Neural progenitor cell (in vitro differentiated cells): Measurements from ENCODE around the gene CEP95. TPM values are rescaled to one million over a fixed set of nuclear protein-coding genes. Genes with fewer than 3 reads are reported as not detected.

Experiments used
- DNase-seq: peaks from one replicate; pipeline ENCODE4 v3.0.0-alpha.2; 2016; ENCODE audit warnings: low spot score
- H2AFZ ChIP-seq: fragments of 200-600 bp; sonication (generic); replicated peaks from 2 replicates; pipeline ENCODE4 v1.6.1; 2016; ENCODE audit warnings: antibody characterized with exemption
- H3F3A ChIP-seq: fragments of 200-600 bp; sonication (generic); 2 replicates; pipeline ENCODE4 v1.6.1; 2016; ENCODE audit warnings: antibody characterized with exemption, low read depth
- H3K27ac ChIP-seq: fragments of 200-600 bp; sonication (generic); 2 replicates; pipeline ENCODE4 v1.5.1; 2016; ENCODE audit warnings: mild to moderate bottlenecking
- H3K27me3 ChIP-seq: fragments of 200-600 bp; sonication (generic); 2 replicates; pipeline ENCODE4 v1.6.1; 2016; ENCODE audit warnings: mild to moderate bottlenecking, moderate library complexity
- H3K36me3 ChIP-seq: fragments of 200-600 bp; sonication (generic); 2 replicates; pipeline ENCODE4 v1.5.1; 2016
- H3K4me1 ChIP-seq: fragments of 200-600 bp; sonication (generic); 2 replicates; pipeline ENCODE4 v1.6.1; 2016; ENCODE audit warnings: mixed run types
- H3K4me2 ChIP-seq: fragments of 200-600 bp; sonication (generic); 2 replicates; pipeline ENCODE4 v1.6.1; 2016
- H3K4me3 ChIP-seq: fragments of 200-600 bp; sonication (generic); 2 replicates; pipeline ENCODE4 v1.5.1; 2016
- H3K79me2 ChIP-seq: fragments of 200-600 bp; sonication (generic); 2 replicates; pipeline ENCODE4 v1.6.1; 2016; ENCODE audit warnings: low read depth
- H3K9ac ChIP-seq: fragments of 200-600 bp; sonication (generic); 2 replicates; pipeline ENCODE4 v1.6.1; 2016
- H3K9me3 ChIP-seq: fragments of 200-600 bp; sonication (generic); 2 replicates; pipeline ENCODE4 v1.5.1; 2016; ENCODE audit warnings: low read depth
- H4K20me1 ChIP-seq: fragments of 200-600 bp; sonication (generic); 2 replicates; pipeline ENCODE4 v1.6.1; 2016; ENCODE audit warnings: low read depth
- H3K27ac Mint-ChIP-seq: 3 replicates; pipeline ENCODE4 v1.8.0; 2021; ENCODE audit warnings: mixed read lengths
- H3K27me3 Mint-ChIP-seq: 2 replicates; pipeline ENCODE4 v1.8.0; 2022; ENCODE audit warnings: low read depth, mild to moderate bottlenecking, inconsistent platforms, moderate library complexity, mixed read lengths; ENCODE audit not compliant: insufficient read depth
- H3K36me3 Mint-ChIP-seq: 3 replicates; pipeline ENCODE4 v1.8.0; 2021; ENCODE audit warnings: mixed read lengths
- H3K4me1 Mint-ChIP-seq: 3 replicates; pipeline ENCODE4 v1.8.0; 2021; ENCODE audit warnings: mixed read lengths
- H3K4me3 Mint-ChIP-seq: 3 replicates; pipeline ENCODE4 v1.8.0; 2021; ENCODE audit warnings: mild to moderate bottlenecking, moderate library complexity, mixed read lengths
- H3K9me3 Mint-ChIP-seq: 3 replicates; pipeline ENCODE4 v1.8.0; 2020; ENCODE audit warnings: mixed read lengths
- CTCF ChIP-seq: fragments of 200-600 bp; sonication (generic); IDR thresholded peaks from 2 replicates; pipeline ENCODE4 v1.5.1; 2017; ENCODE audit warnings: antibody characterized with exemption, mild to moderate bottlenecking
- EZH2 ChIP-seq: fragments of 200-600 bp; sonication (generic); IDR thresholded peaks from 2 replicates; pipeline ENCODE4 v1.6.1; 2017; ENCODE audit warnings: antibody characterized with exemption, mild to moderate bottlenecking, moderate library complexity
- EZH2phosphoT487 ChIP-seq: fragments of 200-600 bp; sonication (generic); IDR thresholded peaks from 2 replicates; pipeline ENCODE4 v1.6.1; 2017; ENCODE audit warnings: antibody characterized with exemption
- total RNA-seq: library from RNA; depleted of rRNA; stranded (reverse); fragments of >200 nt; gene quantifications from 2 replicates; pipeline ENCODE4 v1.2.3, GENCODE V29; 2015; ENCODE audit warnings: low replicate concordance

The CEP95 gene
- total RNA-seq, 1 donor from 2014 or later, result 76.9 TPM

GRCh38 chr17:64529221-64529620 lies 22.4 kb downstream of the CEP95 start:
- Histone ChIP-seq H3K4me2 (no peak overlapping the region), H3F3A (no peaks in the 10 kb centered on the region), H4K20me1 (no peaks in the 10 kb centered on the region), H3K9ac (no peak overlapping the region), H3K9me3 (no peaks in the 10 kb centered on the region), H3K27me3 (no peaks in the 10 kb centered on the region), H3K79me2 (no peaks in the 10 kb centered on the region), H3K4me1 (no peaks in the 10 kb centered on the region), H2AFZ (no peak overlapping the region), H3K4me3 (no peak overlapping the region), H3K27ac (no peak overlapping the region), H3K36me3 (peaks cover 42% of the 10 kb centered on the region)
- H3K27me3 Mint-ChIP-seq, result peaks cover 2% of the 10 kb centered on the region
- H3K4me3 Mint-ChIP-seq, result no peak overlapping the region
- H3K27ac Mint-ChIP-seq, result no peak overlapping the region
- no peak for DNase-seq
- TF ChIP-seq CTCF (no peak), EZH2phosphoT487 (no peak), EZH2 (no peak)
- H3K36me3 Mint-ChIP-seq, result peaks cover 31% of the 10 kb centered on the region
- no peaks in the 10 kb centered on the region for H3K4me1 Mint-ChIP-seq
- H3K9me3 Mint-ChIP-seq, result no peaks in the 10 kb centered on the region

DNA sequence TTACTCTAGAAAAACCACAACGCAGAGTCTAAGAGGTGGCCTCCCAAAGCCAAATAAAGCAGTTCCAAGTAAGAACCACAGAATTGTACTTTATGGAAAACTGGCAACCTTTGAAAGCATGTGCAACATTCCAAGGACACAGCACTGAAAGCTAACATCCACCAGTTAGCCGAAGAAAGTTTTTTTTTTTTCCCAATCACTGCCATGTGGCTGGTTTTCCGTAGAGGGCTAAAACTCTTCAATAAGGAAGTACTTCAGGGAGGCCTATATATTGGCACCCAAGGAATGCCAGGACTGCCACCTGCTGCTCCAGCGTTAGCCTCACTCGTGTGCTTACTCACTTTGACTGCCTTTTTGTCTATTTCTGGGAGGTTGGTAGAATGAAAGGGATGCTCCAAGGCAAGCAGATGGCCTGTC lies 25.2 kb downstream of the CEP95 start:
- Histone ChIP-seq H3K27ac (no peak overlapping the region), H3K79me2 (no peaks in the 10 kb centered on the region), H3K36me3 (peaks cover 33% of the 10 kb centered on the region), H3K9me3 (no peaks in the 10 kb centered on the region), H2AFZ (no peak overlapping the region), H3K9ac (no peak overlapping the region), H3K4me1 (no peaks in the 10 kb centered on the region), H3K27me3 (no peaks in the 10 kb centered on the region), H3K4me2 (no peak overlapping the region), H4K20me1 (no peaks in the 10 kb centered on the region), H3F3A (no peaks in the 10 kb centered on the region), H3K4me3 (no peak overlapping the region)
- Mint-ChIP-seq H3K4me1 (no peaks in the 10 kb centered on the region), H3K27me3 (peaks cover 2% of the 10 kb centered on the region), H3K27ac (no peak overlapping the region), H3K36me3 (peaks cover 31% of the 10 kb centered on the region), H3K9me3 (no peaks in the 10 kb centered on the region), H3K4me3 (no peak overlapping the region)
- no peak for DNase-seq
- TF ChIP-seq CTCF (no peak), EZH2 (no peak), EZH2phosphoT487 (no peak)

DNA sequence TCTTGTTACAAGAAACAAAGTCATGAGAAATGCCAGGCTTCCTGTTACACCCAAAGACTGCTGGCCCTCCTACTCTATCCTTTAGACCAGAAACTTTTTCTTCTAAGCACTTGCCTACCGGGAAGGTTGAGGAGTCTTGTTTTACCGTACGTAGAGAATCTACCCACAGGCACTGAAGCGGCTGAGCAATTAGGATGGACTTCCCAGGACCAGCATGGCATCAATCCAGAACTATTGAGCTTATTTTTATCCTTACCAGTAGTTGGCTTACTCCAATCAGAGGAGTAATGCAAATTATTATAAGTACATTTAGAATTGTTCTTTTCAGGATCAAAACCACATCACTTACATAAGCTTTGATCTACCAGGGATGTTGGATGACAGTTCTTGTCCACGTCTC lies 25.6 kb downstream of the CEP95 start:
- DNase-seq, result no peak
- no peak overlapping the region for H3K27ac Mint-ChIP-seq
- no peak overlapping the region for H3K27ac ChIP-seq

More for the DNA sequence above, 25.6 kb downstream of the CEP95 start:
- Histone ChIP-seq H3F3A (no peaks in the 10 kb centered on the region), H3K4me3 (no peak overlapping the region), H2AFZ (no peak overlapping the region), H3K9me3 (no peaks in the 10 kb centered on the region), H3K27me3 (no peaks in the 10 kb centered on the region), H4K20me1 (no peaks in the 10 kb centered on the region), H3K9ac (no peak overlapping the region), H3K4me1 (no peaks in the 10 kb centered on the region), H3K36me3 (peaks cover 33% of the 10 kb centered on the region), H3K4me2 (no peak overlapping the region), H3K79me2 (no peaks in the 10 kb centered on the region)
- H3K36me3 Mint-ChIP-seq, result peaks cover 32% of the 10 kb centered on the region
- TF ChIP-seq EZH2 (no peak), CTCF (no peak), EZH2phosphoT487 (no peak)
- H3K27me3 Mint-ChIP-seq, result peaks cover 2% of the 10 kb centered on the region
- no peak overlapping the region for H3K4me3 Mint-ChIP-seq
- H3K9me3 Mint-ChIP-seq, result no peaks in the 10 kb centered on the region
- no peaks in the 10 kb centered on the region for H3K4me1 Mint-ChIP-seq
